ENCODE data around the gene RGS1.

The RGS1 gene

GRCh38 chr1:192584866-192585265 is 9.3 kb downstream of the RGS1 start:
- DNase-seq, result no peak

GRCh38 chr1:192587386-192588266 is 12.1 kb downstream of the RGS1 start:
- no peak for DNase-seq

GRCh38 chr1:192588546-192588945 is 13.0 kb downstream of the RGS1 start:
- DNase-seq, result no peak

- DNase-seq, result no peak
Observed at GRCh38 chr1:192589813-192590212, 14.2 kb downstream of the RGS1 start.

GRCh38 chr1:192592517-192592916 is 16.9 kb downstream of the RGS1 start:
- no peak for DNase-seq

GRCh38 chr1:192592981-192593708 is 17.6 kb downstream of the RGS1 start:
- no peak for DNase-seq

- no peak for DNase-seq
Observed at GRCh38 chr1:192595299-192595698, 19.7 kb downstream of the RGS1 start.

- DNase-seq, result no peak
Observed at GRCh38 chr1:192598589-192598988, 23.0 kb downstream of the RGS1 start.

- DNase-seq, result no peak
Observed at GRCh38 chr1:192600275-192600674, 24.7 kb downstream of the RGS1 start.

- no peak for DNase-seq
Observed at GRCh38 chr1:192601143-192601542, 25.6 kb downstream of the RGS1 start.

GRCh38 chr1:192601567-192601966 is 26.0 kb downstream of the RGS1 start:
- no peak for DNase-seq

GRCh38 chr1:192602757-192603156 is 27.2 kb downstream of the RGS1 start:
- DNase-seq, result no peak

GRCh38 chr1:192603218-192603787 is 27.7 kb downstream of the RGS1 start:
- DNase-seq, result no peak

- no peak for DNase-seq
Observed at GRCh38 chr1:192604979-192605620, 29.5 kb downstream of the RGS1 start.

GRCh38 chr1:192608671-192609070 is 33.1 kb downstream of the RGS1 start:
- no peak for DNase-seq

- no peak for DNase-seq
Observed at GRCh38 chr1:192609110-192610079, 33.8 kb downstream of the RGS1 start.

GRCh38 chr1:192610112-192610889 is 34.7 kb downstream of the RGS1 start:
- DNase-seq, result no peak

- DNase-seq, result no peak
Observed at GRCh38 chr1:192615055-192615454, 39.5 kb downstream of the RGS1 start.

- DNase-seq, result no peak
Observed at GRCh38 chr1:192620071-192620635, 44.6 kb downstream of the RGS1 start.

- no peak for DNase-seq
Observed at GRCh38 chr1:192626366-192627179, 51.0 kb downstream of the RGS1 start.
